Measurements from ENCODE around the gene SNAPC2.
A peak's percentile ranks its signal among the peaks of the same experiment; 100 is the strongest.
"Not testable (repeated sequence)": the region's sequence is repeated elsewhere in the genome, so short reads cannot be mapped to it uniquely, and the experiment has no call there.

The SNAPC2 gene

DNA sequence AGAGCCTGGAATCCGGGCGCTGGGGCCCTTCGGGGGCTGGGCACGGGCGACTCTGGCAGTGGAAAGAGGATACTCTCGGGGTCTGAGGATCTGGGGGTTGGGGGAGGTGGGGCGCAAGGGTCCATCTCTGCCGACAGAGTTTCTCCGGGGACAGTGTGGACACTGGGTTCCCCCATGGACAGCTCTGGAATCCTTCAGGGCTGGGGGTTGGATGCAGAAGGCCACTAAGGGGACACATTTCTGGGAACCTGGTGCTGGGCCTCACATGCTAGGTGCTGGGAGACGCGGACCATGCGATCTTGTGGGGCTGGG, 3.2 kb upstream of the SNAPC2 start:
- TF ChIP-seq CTCF (IDR thresholded peaks at IDR 0.05; ENCODE audit: low read depth, low read length): no peak
- H3K36me3 ChIP-seq: peaks cover 12% of the 10 kb centered on the region
- no peaks in the 10 kb centered on the region for H3K27me3 ChIP-seq (ENCODE audit: insufficient read depth, low read depth, severe bottlenecking)
- H3K27ac ChIP-seq: no peak overlapping the region
- peaks cover 4% of the 10 kb centered on the region for H3K9me3 ChIP-seq (ENCODE audit: severe bottlenecking)
- no peak overlapping the region for H3K4me3 ChIP-seq (ENCODE audit: low read depth, low read length)
- no peak for DNase-seq

GRCh38 chr19:7917267-7918061, 2.7 kb upstream of the SNAPC2 start:
- H3K27ac ChIP-seq: no peak overlapping the region
- TF ChIP-seq CTCF (IDR thresholded peaks at IDR 0.05; ENCODE audit: low read depth, low read length): 0 out of 2 replicates have a peak, but pooled peaks have one; percentile 33
- peak; percentile 28 for DNase-seq

GRCh38 chr19:7918062-7918614, 2.0 kb upstream of the SNAPC2 start:
- H3K27ac ChIP-seq; H3K27me3 ChIP-seq (ENCODE audit: insufficient read depth, low read depth, severe bottlenecking); H3K4me3 ChIP-seq (ENCODE audit: low read depth, low read length); H3K9me3 ChIP-seq (ENCODE audit: severe bottlenecking): not testable (repeated sequence)
- DNase-seq: peak; percentile 6
- H3K36me3 ChIP-seq: peaks cover 17% of the 10 kb centered on the region

More at GRCh38 chr19:7917267-7918061, 2.7 kb upstream of the SNAPC2 start:
- Histone ChIP-seq H3K9me3 (ENCODE audit: severe bottlenecking) (peaks cover 4% of the 10 kb centered on the region), H3K27me3 (ENCODE audit: insufficient read depth, low read depth, severe bottlenecking) (no peaks in the 10 kb centered on the region), H3K4me3 (ENCODE audit: low read depth, low read length) (no peak overlapping the region), H3K36me3 (peaks cover 14% of the 10 kb centered on the region)

DNA sequence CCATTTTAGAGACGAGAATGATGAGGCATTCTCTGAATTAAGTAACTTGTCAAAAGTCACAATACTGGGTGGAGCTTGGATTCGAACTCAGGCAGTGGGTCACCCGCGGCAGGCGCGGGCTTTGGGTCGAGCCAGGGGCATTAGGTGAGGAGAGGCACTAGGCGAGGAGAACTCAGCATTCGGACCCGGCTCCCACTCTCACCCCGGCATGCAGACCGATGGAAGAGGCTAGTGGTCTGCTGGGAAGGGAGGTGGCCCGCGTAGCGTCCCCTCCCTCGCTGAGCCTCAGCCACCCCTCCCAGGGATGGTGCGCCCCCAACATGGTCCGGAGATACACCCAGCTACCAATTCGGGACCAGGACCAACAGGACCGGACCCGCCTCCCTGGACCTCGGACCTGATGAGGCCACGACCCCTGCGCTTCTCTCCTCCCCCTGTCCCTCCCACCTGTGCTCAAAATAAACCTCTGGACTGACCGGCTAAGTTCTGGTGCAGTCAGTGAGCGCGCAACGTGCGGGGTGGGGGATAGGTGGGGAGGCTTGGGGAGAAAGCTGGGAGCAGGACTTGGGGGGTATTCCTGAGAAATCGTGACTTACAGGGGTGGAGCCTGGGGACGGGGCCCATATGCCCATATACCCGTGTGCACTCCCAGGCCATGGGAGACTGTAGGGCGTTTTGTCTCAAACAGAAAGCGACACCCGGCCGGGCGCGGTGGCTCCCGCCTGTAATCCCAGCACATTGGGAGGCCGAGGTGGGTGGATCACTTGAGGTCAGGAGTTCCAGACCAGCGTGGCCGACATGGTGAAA, 1.3 kb upstream of the SNAPC2 start:
- TF ChIP-seq CTCF (IDR thresholded peaks at IDR 0.05; ENCODE audit: low read depth, low read length): no peak
- peak; percentile 30 for DNase-seq
- H3K27ac ChIP-seq: peak overlapping the region; percentile 86
- peaks cover 4% of the 10 kb centered on the region for H3K9me3 ChIP-seq (ENCODE audit: severe bottlenecking)
- H3K4me3 ChIP-seq (ENCODE audit: low read depth, low read length): peak overlapping the region; percentile 52
- no peaks in the 10 kb centered on the region for H3K27me3 ChIP-seq (ENCODE audit: insufficient read depth, low read depth, severe bottlenecking)
- H3K36me3 ChIP-seq: peaks cover 21% of the 10 kb centered on the region

GRCh38 chr19:7920519-7921301, 572 bp downstream of the SNAPC2 start:
- peak overlapping the region; percentile 52 for H3K4me3 ChIP-seq (ENCODE audit: low read depth, low read length)
- H3K36me3 ChIP-seq: peaks cover 28% of the 10 kb centered on the region
- peaks cover 4% of the 10 kb centered on the region for H3K9me3 ChIP-seq (ENCODE audit: severe bottlenecking)
- H3K27me3 ChIP-seq (ENCODE audit: insufficient read depth, low read depth, severe bottlenecking): no peaks in the 10 kb centered on the region
- peak overlapping the region; percentile 86 for H3K27ac ChIP-seq
- DNase-seq: peak; percentile 98
- TF ChIP-seq CTCF (IDR thresholded peaks at IDR 0.05; ENCODE audit: low read depth, low read length): no peak

Data from WERI-Rb-1 (cell line).